ENCODE data around the gene ZNF579. TPM values are rescaled to one million over a fixed set of nuclear protein-coding genes. Genes with fewer than 3 reads are reported as not detected.

The ZNF579 gene
- total and polyA plus RNA-seq, 10 of the 15 experiments (the other 5 are each of a cell fraction or from before 2014, with no cell fraction given) = 0.11 to 11.7 (median 1.5) TPM

DNA sequence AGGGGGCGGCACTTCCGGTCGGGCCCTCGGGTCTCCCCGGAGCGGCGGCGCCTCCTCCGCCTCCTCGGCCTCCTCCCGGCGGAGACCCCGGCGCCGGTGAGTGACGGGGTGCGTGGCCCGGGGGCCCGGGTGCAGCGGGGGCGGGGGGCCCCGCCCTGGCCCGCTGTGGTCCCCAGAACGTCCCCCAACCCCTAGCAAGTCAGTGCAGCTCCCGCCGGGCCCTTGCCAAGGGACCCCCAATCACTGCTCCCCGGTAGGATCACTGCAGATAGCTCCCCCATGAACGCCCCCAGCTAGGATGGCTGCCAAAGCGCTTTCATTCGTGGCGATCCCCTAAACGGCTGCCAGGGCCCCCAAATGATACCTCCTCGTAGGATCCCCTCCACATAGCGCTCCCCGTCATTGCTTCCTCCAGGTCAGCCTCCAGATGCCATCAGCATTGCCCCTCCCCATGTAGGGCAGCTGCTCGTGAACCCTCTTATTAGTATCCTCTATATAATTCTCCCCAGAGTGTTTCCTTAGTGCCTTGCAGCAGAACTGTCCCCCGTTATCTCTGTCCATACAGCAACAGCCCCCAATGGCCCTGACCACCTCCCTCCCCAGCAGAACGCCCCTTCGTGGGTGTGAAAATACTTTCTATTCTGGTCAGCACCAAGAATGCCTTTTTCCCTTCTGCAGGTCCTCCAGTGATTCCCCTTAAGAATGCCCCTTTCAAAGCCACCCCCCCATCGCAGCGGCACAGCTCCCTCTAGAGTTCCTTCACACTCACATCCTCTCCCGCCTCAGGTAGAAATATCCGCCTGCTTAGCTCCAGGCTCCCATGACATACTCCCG lies 25.2 kb upstream of the ZNF579 start, which contains the start of gene ZNF865 (continued):
- TF ChIP-seq, protein P1, sequence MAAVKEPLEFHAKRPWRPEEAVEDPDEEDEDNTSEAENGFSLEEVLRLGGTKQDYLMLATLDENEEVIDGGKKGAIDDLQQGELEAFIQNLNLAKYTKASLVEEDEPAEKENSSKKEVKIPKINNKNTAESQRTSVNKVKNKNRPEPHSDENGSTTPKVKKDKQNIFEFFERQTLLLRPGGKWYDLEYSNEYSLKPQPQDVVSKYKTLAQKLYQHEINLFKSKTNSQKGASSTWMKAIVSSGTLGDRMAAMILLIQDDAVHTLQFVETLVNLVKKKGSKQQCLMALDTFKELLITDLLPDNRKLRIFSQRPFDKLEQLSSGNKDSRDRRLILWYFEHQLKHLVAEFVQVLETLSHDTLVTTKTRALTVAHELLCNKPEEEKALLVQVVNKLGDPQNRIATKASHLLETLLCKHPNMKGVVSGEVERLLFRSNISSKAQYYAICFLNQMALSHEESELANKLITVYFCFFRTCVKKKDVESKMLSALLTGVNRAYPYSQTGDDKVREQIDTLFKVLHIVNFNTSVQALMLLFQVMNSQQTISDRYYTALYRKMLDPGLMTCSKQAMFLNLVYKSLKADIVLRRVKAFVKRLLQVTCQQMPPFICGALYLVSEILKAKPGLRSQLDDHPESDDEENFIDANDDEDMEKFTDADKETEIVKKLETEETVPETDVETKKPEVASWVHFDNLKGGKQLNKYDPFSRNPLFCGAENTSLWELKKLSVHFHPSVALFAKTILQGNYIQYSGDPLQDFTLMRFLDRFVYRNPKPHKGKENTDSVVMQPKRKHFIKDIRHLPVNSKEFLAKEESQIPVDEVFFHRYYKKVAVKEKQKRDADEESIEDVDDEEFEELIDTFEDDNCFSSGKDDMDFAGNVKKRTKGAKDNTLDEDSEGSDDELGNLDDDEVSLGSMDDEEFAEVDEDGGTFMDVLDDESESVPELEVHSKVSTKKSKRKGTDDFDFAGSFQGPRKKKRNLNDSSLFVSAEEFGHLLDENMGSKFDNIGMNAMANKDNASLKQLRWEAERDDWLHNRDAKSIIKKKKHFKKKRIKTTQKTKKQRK (IDR thresholded peaks at IDR 0.05; ENCODE audit: low read depth, low read length) = no peak
- TF ChIP-seq PAX8 (IDR thresholded peaks at IDR 0.05) = no peak

DNA sequence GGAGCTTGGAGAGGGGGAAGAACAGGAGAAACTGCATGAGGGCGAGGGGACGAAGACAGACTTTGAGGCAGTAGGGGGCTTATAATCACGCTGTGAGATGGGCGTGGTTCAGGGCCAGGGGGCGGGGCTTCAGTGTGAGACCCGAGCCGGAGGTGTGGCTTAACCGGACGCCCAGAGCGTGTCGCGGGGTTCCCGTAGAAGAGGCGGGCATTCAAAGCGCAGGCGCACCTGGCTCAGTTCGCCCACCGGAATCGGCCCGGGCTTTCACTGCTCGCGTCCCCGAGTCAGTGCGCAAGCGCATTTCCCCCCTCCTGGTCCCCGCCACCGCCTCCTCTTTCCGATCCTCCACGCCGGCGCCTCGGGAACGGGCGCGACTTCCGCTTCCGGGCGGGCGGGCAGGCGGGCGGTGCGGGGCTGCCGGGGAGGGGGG lies 24.6 kb upstream of the ZNF579 start:
- ChIA-PET SMC1A (ENCODE audit: uncharacterized antibody, unreplicated experiment) (interaction anchor here (1.2 to 2.2 kb wide), 8 partner anchors 18 to 128 kb away, joined by 4 to 10 read pairs (median 6); partner anchors contain the start of genes ZNF628 and ZNF784), POLR2A (interaction anchor here (1.1 to 2.4 kb wide), 9 partner anchors 19 to 129 kb away, joined by 3 to 21 read pairs (median 6); partner anchors contain the start of genes ZNF628 and ZNF784), RAD21 (ENCODE audit: unreplicated experiment) (interaction anchor here (1.0 to 3.3 kb wide), 8 partner anchors 16 to 138 kb away, joined by 3 to 29 read pairs (median 6); partner anchors contain the start of genes ZNF628 and ZNF784), CTCF (interaction anchor here (1.1 to 4.6 kb wide), 12 partner anchors 13 to 221 kb away, joined by 3 to 76 read pairs (median 10); partner anchors contain the start of genes TMEM238, U2AF2, ZNF579 and ZNF784)
- peaks cover 10% of the 10 kb centered on the region; the same call in 1 of the 2 replicates for H3K4me1 ChIP-seq (ENCODE audit: control insufficient read depth, insufficient read depth, low read length)
- peak overlapping the region; percentile 61; the same call in 1 of the 2 replicates for H2AFZ ChIP-seq (ENCODE audit: control insufficient read depth, low read depth, low read length)
- H3K4me3 ChIP-seq = peak overlapping the region; percentile 69; the same call in 1 of the 2 replicates
- no peaks in the 10 kb centered on the region for H4K20me1 ChIP-seq (ENCODE audit: control insufficient read depth, insufficient read depth)
- DNase-seq (ENCODE audit: low read depth, low spot score) (peak; percentile 94), FAIRE-seq (peak; percentile 59), ATAC-seq (peak; percentile 86)
- peaks cover 0 to 9% of the 10 kb centered on the region in 2 experiments for H3K36me3 ChIP-seq (ENCODE audit: control insufficient read depth in 2 of 2, insufficient read depth in 2 of 2, low read length in 1 of 2)
- H3K4me2 ChIP-seq (ENCODE audit: control insufficient read depth, insufficient read depth) = no peak overlapping the region; the same call in 1 of the 2 replicates
- under 1% methylated on average over 42 of the region's 43 CpGs for WGBS (ENCODE audit: insufficient coverage, insufficient replicate concordance, low lambda C conversion rate, missing lambda C conversion rate)
- H3K27ac ChIP-seq (ENCODE audit: control insufficient read depth, insufficient read depth) = peak overlapping the region; percentile 90
- BruUV-seq (replicated peaks) = no TSS peak
- no peak overlapping the region; the same call in 1 of the 2 replicates for H3K9ac ChIP-seq (ENCODE audit: control insufficient read depth, insufficient read depth, low read length)
- H3K9me3 ChIP-seq (replicated peaks; ENCODE audit: control insufficient read depth, insufficient read depth, low read length) = peaks cover 2% of the 10 kb centered on the region; the same call in 1 of the 3 replicates
- peaks cover 38% of the 10 kb centered on the region for H3K79me2 ChIP-seq (ENCODE audit: control insufficient read depth, insufficient read depth, low read length)
- in situ Hi-C loops (cut with MboI) = no loop called here
- H3K27me3 ChIP-seq (replicated peaks in 1 of 2; ENCODE audit: control insufficient read depth in 2 of 2, insufficient read depth in 2 of 2, low read length in 1 of 2) = no peaks in the 10 kb centered on the region
- intact Hi-C loops (cut with micrococcal nuclease; ENCODE audit: unreplicated experiment) = loop anchor here (1.0 kb wide), 1 partner anchor 266 kb away; the partner anchor contains the start of gene KMT5C
- TF ChIP-seq NBN (IDR thresholded peaks at IDR 0.05) = 0 out of 2 replicates have a peak, but pooled peaks have one; percentile 7
- peak; percentile 94 for TF ChIP-seq NRF1 (conservative IDR thresholded peaks at IDR 0.05; ENCODE audit: low read depth, low read length)
- peak; percentile 61 for TF ChIP-seq SP1 (IDR thresholded peaks at IDR 0.05; ENCODE audit: low read depth, low read length)
- 0 out of 2 replicates have a peak, but pooled peaks have one; percentile 46 for TF ChIP-seq CHD2 (IDR thresholded peaks at IDR 0.05; ENCODE audit: borderline replicate concordance, low read depth, low read length)
- TF ChIP-seq, protein P2, sequence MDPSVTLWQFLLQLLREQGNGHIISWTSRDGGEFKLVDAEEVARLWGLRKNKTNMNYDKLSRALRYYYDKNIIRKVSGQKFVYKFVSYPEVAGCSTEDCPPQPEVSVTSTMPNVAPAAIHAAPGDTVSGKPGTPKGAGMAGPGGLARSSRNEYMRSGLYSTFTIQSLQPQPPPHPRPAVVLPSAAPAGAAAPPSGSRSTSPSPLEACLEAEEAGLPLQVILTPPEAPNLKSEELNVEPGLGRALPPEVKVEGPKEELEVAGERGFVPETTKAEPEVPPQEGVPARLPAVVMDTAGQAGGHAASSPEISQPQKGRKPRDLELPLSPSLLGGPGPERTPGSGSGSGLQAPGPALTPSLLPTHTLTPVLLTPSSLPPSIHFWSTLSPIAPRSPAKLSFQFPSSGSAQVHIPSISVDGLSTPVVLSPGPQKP (IDR thresholded peaks at IDR 0.05; ENCODE audit: low read depth, low read length) = peak; percentile 51; the same call in 1 of the 2 replicates
- TF ChIP-seq, protein P3, sequence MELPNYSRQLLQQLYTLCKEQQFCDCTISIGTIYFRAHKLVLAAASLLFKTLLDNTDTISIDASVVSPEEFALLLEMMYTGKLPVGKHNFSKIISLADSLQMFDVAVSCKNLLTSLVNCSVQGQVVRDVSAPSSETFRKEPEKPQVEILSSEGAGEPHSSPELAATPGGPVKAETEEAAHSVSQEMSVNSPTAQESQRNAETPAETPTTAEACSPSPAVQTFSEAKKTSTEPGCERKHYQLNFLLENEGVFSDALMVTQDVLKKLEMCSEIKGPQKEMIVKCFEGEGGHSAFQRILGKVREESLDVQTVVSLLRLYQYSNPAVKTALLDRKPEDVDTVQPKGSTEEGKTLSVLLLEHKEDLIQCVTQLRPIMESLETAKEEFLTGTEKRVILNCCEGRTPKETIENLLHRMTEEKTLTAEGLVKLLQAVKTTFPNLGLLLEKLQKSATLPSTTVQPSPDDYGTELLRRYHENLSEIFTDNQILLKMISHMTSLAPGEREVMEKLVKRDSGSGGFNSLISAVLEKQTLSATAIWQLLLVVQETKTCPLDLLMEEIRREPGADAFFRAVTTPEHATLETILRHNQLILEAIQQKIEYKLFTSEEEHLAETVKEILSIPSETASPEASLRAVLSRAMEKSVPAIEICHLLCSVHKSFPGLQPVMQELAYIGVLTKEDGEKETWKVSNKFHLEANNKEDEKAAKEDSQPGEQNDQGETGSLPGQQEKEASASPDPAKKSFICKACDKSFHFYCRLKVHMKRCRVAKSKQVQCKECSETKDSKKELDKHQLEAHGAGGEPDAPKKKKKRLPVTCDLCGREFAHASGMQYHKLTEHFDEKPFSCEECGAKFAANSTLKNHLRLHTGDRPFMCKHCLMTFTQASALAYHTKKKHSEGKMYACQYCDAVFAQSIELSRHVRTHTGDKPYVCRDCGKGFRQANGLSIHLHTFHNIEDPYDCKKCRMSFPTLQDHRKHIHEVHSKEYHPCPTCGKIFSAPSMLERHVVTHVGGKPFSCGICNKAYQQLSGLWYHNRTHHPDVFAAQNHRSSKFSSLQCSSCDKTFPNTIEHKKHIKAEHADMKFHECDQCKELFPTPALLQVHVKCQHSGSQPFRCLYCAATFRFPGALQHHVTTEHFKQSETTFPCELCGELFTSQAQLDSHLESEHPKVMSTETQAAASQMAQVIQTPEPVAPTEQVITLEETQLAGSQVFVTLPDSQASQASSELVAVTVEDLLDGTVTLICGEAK (IDR thresholded peaks at IDR 0.05; ENCODE audit: borderline replicate concordance) = peak; percentile 78
- TF ChIP-seq POLR2AphosphoS5 (IDR thresholded peaks at IDR 0.05; ENCODE audit: low read length) = 0 out of 2 replicates have a peak, but pooled peaks have one; percentile 8
- peak; percentile 79; the same call in 1 of the 2 replicates for TF ChIP-seq HDGF (IDR thresholded peaks at IDR 0.05)
- peak; percentile 50 for TF ChIP-seq HCFC1 (IDR thresholded peaks at IDR 0.05; ENCODE audit: low read length)
